ENCODE measurements around the gene EIF3D. TPM values are rescaled to one million over a fixed set of nuclear protein-coding genes. Genes with fewer than 3 reads are reported as not detected.
A peak's percentile ranks its signal among the peaks of the same experiment; 100 is the strongest.
"Not testable (repeated sequence)": the region's sequence is repeated elsewhere in the genome, so short reads cannot be mapped to it uniquely, and the experiment has no call there.

The EIF3D gene
- total RNA-seq, 1 experiment from 2014 or later: 237 TPM

GRCh38 chr22:36538529-36538928 is 9.6 kb upstream of the EIF3D start:
- Mint-ChIP-seq H3K27ac (no peak overlapping the region), H3K9me3 (peaks cover 13% of the 10 kb centered on the region), H3K36me3 (no peaks in the 10 kb centered on the region), H3K4me1 (0 out of 2 replicates have a peak, but pooled peaks cover 6% of the 10 kb centered on the region), H3K4me3 (no peak overlapping the region), H3K27me3 (ENCODE audit: low read depth) (no peaks in the 10 kb centered on the region)
- POLR2A ChIA-PET: interaction anchor here (1.7 kb wide), 1 partner anchor 9 kb away, joined by 6 read pairs; the partner anchor contains the start of gene EIF3D
- DNase-seq (ENCODE audit: low spot score): no peak
- CTCF ChIA-PET: no interaction called here
- TF ChIP-seq HMGA2 (CRISPR knock-in tag; IDR thresholded peaks at IDR 0.05) (no peak), ATF6 (CRISPR knock-in tag; IDR thresholded peaks at IDR 0.05) (no peak), STAT6 (CRISPR knock-in tag; conservative IDR thresholded peaks at IDR 0.05; ENCODE audit: low read depth) (no peak), ATF1 (CRISPR knock-in tag; IDR thresholded peaks at IDR 0.05) (no peak), JUN (CRISPR knock-in tag; IDR thresholded peaks at IDR 0.05) (no peak), GABPB1 (CRISPR knock-in tag; IDR thresholded peaks at IDR 0.05) (no peak), NFE2L1 (CRISPR knock-in tag; IDR thresholded peaks at IDR 0.05) (no peak)
- TF ChIP-seq, protein P1, sequence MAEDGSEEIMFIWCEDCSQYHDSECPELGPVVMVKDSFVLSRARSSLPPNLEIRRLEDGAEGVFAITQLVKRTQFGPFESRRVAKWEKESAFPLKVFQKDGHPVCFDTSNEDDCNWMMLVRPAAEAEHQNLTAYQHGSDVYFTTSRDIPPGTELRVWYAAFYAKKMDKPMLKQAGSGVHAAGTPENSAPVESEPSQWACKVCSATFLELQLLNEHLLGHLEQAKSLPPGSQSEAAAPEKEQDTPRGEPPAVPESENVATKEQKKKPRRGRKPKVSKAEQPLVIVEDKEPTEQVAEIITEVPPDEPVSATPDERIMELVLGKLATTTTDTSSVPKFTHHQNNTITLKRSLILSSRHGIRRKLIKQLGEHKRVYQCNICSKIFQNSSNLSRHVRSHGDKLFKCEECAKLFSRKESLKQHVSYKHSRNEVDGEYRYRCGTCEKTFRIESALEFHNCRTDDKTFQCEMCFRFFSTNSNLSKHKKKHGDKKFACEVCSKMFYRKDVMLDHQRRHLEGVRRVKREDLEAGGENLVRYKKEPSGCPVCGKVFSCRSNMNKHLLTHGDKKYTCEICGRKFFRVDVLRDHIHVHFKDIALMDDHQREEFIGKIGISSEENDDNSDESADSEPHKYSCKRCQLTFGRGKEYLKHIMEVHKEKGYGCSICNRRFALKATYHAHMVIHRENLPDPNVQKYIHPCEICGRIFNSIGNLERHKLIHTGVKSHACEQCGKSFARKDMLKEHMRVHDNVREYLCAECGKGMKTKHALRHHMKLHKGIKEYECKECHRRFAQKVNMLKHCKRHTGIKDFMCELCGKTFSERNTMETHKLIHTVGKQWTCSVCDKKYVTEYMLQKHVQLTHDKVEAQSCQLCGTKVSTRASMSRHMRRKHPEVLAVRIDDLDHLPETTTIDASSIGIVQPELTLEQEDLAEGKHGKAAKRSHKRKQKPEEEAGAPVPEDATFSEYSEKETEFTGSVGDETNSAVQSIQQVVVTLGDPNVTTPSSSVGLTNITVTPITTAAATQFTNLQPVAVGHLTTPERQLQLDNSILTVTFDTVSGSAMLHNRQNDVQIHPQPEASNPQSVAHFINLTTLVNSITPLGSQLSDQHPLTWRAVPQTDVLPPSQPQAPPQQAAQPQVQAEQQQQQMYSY (CRISPR knock-in tag; IDR thresholded peaks at IDR 0.05): no peak
- peak; percentile 27; the same call in 1 of the 2 replicates for ATAC-seq

- ChIA-PET CTCF (interaction anchor here (0.8 to 1.2 kb wide), 4 partner anchors 25 to 319 kb away, joined by 3 read pairs; no protein-coding TSS in a partner anchor), POLR2A (no interaction called here)
- H3K4me1 Mint-ChIP-seq: 0 out of 2 replicates have a peak, but pooled peaks cover 6% of the 10 kb centered on the region
- H3K27me3 Mint-ChIP-seq (ENCODE audit: low read depth): peaks cover 10% of the 10 kb centered on the region
- no peak overlapping the region for H3K4me3 Mint-ChIP-seq
- H3K9me3 Mint-ChIP-seq: peaks cover 21% of the 10 kb centered on the region
- H3K27ac Mint-ChIP-seq: no peak overlapping the region
- H3K36me3 Mint-ChIP-seq: peaks cover 4% of the 10 kb centered on the region; the same call in 1 of the 2 replicates
- peak; percentile 75 for ATAC-seq
- TF ChIP-seq CBFB (CRISPR knock-in tag; IDR thresholded peaks at IDR 0.05; ENCODE audit: low read depth): no peak
- TF ChIP-seq, protein P2, sequence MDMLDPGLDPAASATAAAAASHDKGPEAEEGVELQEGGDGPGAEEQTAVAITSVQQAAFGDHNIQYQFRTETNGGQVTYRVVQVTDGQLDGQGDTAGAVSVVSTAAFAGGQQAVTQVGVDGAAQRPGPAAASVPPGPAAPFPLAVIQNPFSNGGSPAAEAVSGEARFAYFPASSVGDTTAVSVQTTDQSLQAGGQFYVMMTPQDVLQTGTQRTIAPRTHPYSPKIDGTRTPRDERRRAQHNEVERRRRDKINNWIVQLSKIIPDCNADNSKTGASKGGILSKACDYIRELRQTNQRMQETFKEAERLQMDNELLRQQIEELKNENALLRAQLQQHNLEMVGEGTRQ (CRISPR knock-in tag; IDR thresholded peaks at IDR 0.05): peak; percentile 44; the same call in 1 of the 2 replicates
- no peak for TF ChIP-seq TEAD1 (CRISPR knock-in tag; IDR thresholded peaks at IDR 0.05)
- DNase-seq (ENCODE audit: low spot score): peak; percentile 18
Measured at GRCh38 chr22:36536717-36537116, 7.8 kb upstream of the EIF3D start.

GRCh38 chr22:36533320-36533719 is 4.4 kb upstream of the EIF3D start:
- H3K4me3 Mint-ChIP-seq; DNase-seq (ENCODE audit: low spot score); H3K4me1 Mint-ChIP-seq; H3K27ac Mint-ChIP-seq; H3K36me3 Mint-ChIP-seq; H3K27me3 Mint-ChIP-seq (ENCODE audit: low read depth); ATAC-seq; CTCF ChIA-PET: not testable (repeated sequence)
- POLR2A ChIA-PET: interaction anchor here (0.6 kb wide), 1 partner anchor 246 kb away, joined by 3 read pairs; no protein-coding TSS in a partner anchor
- peaks cover 21% of the 10 kb centered on the region for H3K9me3 Mint-ChIP-seq

Data from WTC11 (cell line).